Osteocyte (in vitro differentiated cells): Measurements from ENCODE around the gene CELSR2. TPM values are rescaled to one million over a fixed set of nuclear protein-coding genes. Genes with fewer than 3 reads are reported as not detected.
A peak's percentile ranks its signal among the peaks of the same experiment; 100 is the strongest.

ENCODE experiments used
- DNase-seq: peaks from one replicate; pipeline ENCODE4 v3.0.0; 2021; ENCODE audit warnings: mixed read lengths; ENCODE audit not compliant: unreplicated experiment; ENCODE audit errors: extremely low spot score
- H3K27ac Mint-ChIP-seq: one replicate; pipeline ENCODE4 v1.8.0; 2021; ENCODE audit warnings: mild to moderate bottlenecking, mixed read lengths; ENCODE audit not compliant: unreplicated experiment
- H3K27me3 Mint-ChIP-seq: one replicate; pipeline ENCODE4 v1.8.0; 2021; ENCODE audit warnings: mixed read lengths; ENCODE audit not compliant: unreplicated experiment
- H3K36me3 Mint-ChIP-seq: one replicate; pipeline ENCODE4 v1.8.0; 2021; ENCODE audit warnings: mixed read lengths; ENCODE audit not compliant: unreplicated experiment
- H3K4me1 Mint-ChIP-seq: one replicate; pipeline ENCODE4 v1.8.0; 2021; ENCODE audit warnings: mixed read lengths; ENCODE audit not compliant: unreplicated experiment
- H3K4me3 Mint-ChIP-seq: one replicate; pipeline ENCODE4 v1.8.0; 2021; ENCODE audit warnings: mild to moderate bottlenecking, moderate library complexity, mixed read lengths; ENCODE audit not compliant: unreplicated experiment
- H3K9me3 Mint-ChIP-seq: one replicate; pipeline ENCODE4 v1.8.0; 2021; ENCODE audit warnings: mixed read lengths; ENCODE audit not compliant: unreplicated experiment
- total RNA-seq: library from RNA; stranded (reverse); gene quantifications from 2 replicates; pipeline ENCODE4 v1.2.1, GENCODE V29; 2021
- TF ChIP-seq, protein P1 (sequence below): fragments of 200-600 bp; sonication (generic); IDR thresholded peaks from 2 replicates; pipeline ENCODE4 v1.5.0; 2021; ENCODE audit warnings: antibody characterized with exemption, mild to moderate bottlenecking, moderate library complexity

The CELSR2 gene
- total RNA-seq, 1 donor from 2014 or later, result 10.3 TPM

DNA sequence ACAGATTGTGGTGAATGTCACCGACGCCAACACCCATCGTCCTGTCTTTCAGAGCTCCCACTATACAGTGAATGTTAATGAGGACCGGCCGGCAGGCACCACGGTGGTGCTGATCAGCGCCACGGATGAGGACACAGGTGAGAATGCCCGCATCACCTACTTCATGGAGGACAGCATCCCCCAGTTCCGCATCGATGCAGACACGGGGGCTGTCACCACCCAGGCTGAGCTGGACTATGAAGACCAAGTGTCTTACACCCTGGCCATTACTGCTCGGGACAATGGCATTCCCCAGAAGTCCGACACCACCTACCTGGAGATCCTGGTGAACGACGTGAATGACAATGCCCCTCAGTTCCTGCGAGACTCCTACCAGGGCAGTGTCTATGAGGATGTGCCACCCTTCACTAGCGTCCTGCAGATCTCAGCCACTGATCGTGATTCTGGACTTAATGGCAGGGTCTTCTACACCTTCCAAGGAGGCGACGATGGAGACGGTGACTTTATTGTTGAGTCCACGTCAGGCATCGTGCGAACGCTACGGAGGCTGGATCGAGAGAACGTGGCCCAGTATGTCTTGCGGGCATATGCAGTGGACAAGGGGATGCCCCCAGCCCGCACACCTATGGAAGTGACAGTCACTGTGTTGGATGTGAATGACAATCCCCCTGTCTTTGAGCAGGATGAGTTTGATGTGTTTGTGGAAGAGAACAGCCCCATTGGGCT is 3.0 kb downstream of the CELSR2 start:
- Mint-ChIP-seq H3K9me3 (no peaks in the 10 kb centered on the region), H3K4me3 (no peak overlapping the region), H3K4me1 (peaks cover 34% of the 10 kb centered on the region), H3K27me3 (no peaks in the 10 kb centered on the region), H3K27ac (no peak overlapping the region), H3K36me3 (no peaks in the 10 kb centered on the region)
- TF ChIP-seq, protein P1, sequence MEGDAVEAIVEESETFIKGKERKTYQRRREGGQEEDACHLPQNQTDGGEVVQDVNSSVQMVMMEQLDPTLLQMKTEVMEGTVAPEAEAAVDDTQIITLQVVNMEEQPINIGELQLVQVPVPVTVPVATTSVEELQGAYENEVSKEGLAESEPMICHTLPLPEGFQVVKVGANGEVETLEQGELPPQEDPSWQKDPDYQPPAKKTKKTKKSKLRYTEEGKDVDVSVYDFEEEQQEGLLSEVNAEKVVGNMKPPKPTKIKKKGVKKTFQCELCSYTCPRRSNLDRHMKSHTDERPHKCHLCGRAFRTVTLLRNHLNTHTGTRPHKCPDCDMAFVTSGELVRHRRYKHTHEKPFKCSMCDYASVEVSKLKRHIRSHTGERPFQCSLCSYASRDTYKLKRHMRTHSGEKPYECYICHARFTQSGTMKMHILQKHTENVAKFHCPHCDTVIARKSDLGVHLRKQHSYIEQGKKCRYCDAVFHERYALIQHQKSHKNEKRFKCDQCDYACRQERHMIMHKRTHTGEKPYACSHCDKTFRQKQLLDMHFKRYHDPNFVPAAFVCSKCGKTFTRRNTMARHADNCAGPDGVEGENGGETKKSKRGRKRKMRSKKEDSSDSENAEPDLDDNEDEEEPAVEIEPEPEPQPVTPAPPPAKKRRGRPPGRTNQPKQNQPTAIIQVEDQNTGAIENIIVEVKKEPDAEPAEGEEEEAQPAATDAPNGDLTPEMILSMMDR, result no peak
- no peak for DNase-seq

DNA sequence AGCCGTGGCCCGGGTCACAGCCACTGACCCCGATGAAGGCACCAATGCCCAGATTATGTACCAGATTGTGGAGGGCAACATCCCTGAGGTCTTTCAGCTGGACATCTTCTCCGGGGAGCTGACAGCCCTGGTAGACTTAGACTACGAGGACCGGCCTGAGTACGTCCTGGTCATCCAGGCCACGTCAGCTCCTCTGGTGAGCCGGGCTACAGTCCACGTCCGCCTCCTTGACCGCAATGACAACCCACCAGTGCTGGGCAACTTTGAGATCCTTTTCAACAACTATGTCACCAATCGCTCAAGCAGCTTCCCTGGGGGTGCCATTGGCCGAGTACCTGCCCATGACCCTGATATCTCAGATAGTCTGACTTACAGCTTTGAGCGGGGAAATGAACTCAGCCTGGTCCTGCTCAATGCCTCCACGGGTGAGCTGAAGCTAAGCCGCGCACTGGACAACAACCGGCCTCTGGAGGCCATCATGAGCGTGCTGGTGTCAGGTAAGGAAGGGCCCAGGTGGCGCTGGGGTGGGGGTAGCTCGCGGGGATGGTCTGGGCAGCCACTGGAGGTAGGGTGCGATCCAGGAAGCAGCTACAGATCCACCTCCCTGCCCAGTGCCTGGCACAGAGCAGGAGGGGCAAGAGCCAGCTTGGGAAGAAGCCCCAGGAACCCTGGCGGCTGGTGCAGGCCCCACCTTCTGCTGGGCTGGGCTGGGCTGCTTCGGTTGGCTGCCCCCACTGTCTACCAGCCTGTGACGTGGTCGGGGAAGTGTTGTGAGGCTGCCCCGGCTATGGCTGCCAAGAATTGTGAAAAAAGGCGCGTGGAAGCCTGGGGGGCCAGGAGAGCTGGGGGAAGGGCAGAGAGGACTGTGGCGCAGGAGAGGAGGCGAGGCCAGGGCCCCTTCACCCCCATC is 3.8 kb downstream of the CELSR2 start:
- Mint-ChIP-seq H3K27me3 (no peaks in the 10 kb centered on the region), H3K4me1 (peaks cover 35% of the 10 kb centered on the region), H3K27ac (peak overlapping the region; percentile 79), H3K9me3 (no peaks in the 10 kb centered on the region), H3K36me3 (no peaks in the 10 kb centered on the region), H3K4me3 (peak overlapping the region; percentile 6)
- TF ChIP-seq, protein P1, result no peak
- no peak for DNase-seq

DNA sequence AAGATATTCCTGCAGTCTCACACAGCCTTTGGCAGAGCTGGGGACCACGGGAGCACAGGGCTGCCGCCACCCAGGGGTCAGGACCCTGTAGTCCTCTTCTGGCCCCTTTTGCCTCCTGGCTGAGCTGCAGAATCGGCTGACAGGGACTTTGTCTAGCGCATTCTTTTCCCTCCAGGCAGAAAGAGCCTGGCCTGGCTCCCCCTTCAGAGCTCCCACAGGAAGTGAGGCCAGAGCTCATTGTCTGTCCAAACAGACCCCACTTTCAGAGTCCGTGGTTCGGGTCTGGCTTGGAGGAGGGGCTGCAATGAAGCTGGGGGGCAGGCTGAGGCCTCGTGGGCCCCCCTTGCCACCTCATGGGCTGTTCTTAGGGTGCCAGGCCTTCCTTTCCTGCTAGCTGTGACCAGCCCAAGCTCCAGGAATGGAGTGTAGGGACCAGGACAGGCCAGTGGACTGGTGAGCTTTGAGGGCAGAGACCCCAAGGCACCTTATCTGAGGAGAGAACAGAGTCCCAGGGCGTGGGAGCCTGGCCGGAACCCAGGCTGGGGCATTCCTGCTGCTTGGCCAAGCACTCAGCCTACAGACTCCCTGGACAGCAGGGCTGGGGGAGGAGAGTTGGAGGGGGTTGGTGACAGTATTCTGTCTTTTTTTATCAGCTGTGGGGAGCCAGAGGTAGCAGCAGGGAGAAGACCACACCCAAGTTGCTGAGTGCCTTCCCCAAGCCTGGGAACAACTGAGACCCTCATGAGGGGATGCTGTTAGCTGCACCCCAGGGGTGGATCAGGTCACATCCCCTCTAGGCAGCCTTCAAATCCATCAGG is 4.7 kb downstream of the CELSR2 start:
- TF ChIP-seq, protein P1, result no peak
- Mint-ChIP-seq H3K27me3 (no peaks in the 10 kb centered on the region), H3K36me3 (no peaks in the 10 kb centered on the region), H3K4me1 (peaks cover 33% of the 10 kb centered on the region), H3K27ac (peak overlapping the region; percentile 79), H3K9me3 (no peaks in the 10 kb centered on the region), H3K4me3 (no peak overlapping the region)
- DNase-seq, result no peak

DNA sequence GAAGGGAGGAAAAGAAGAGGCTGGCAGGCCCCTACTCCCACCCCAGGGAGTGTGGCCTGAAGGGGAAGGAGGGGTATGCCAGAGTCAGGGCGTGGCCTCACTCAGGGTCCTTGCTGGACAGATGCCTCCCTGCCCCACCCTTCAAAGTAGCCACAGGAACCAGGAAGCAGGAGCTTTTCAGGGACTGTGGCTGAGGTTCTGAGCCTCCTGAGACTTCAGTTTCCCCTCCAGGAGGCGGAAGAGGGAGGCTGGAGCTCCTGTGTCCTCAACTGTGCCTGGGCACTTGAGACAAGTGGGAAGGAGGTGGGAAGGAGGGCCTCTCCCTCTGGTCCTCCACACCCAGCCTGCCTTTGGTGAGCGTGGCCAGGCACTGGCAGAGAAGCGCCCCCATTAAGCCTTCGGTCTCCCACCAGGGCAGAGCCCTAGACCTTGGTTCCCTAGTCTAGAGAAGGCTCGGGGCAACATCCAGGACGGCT is 5.3 kb downstream of the CELSR2 start:
- H3K4me3 Mint-ChIP-seq, result no peak overlapping the region
- peak overlapping the region; percentile 79 for H3K27ac Mint-ChIP-seq
- TF ChIP-seq, protein P1, result no peak
- no peak for DNase-seq
- H3K36me3 Mint-ChIP-seq, result no peaks in the 10 kb centered on the region
- H3K27me3 Mint-ChIP-seq, result no peaks in the 10 kb centered on the region
- H3K4me1 Mint-ChIP-seq, result peaks cover 30% of the 10 kb centered on the region
- H3K9me3 Mint-ChIP-seq, result no peaks in the 10 kb centered on the region
